Sigmoid colon (tissue), 7 donors: ENCODE results near the gene SPIN1. TPM values are rescaled to one million over a fixed set of nuclear protein-coding genes. Genes with fewer than 3 reads are reported as not detected.

Experiments
- DNase-seq: peaks from one replicate; pipeline ENCODE4 v3.0.0-alpha.2; 2019
- H3K27ac ChIP-seq, 4 donors: fragments of 200-600 bp; sonication (generic); one replicate each; pipeline ENCODE4 v1.5.1; 2016 to 2019; ENCODE audit warnings: mild to moderate bottlenecking in 1 of 4
- H3K27me3 ChIP-seq, 3 donors: fragments of 200-600 bp; sonication (generic); one replicate each; pipeline ENCODE4 v1.5.1; 2019; ENCODE audit warnings: mild to moderate bottlenecking in 1 of 3
- H3K36me3 ChIP-seq, 4 donors: fragments of 200-600 bp; sonication (generic); one replicate each; pipeline ENCODE4 v1.5.1; 2016 to 2019
- H3K4me1 ChIP-seq, 4 donors: fragments of 200-600 bp; sonication (generic); one replicate each; pipeline ENCODE4 v1.5.1; 2017 to 2019
- H3K4me3 ChIP-seq, 4 donors: fragments of 200-600 bp; sonication (generic); one replicate each; pipeline ENCODE4 v1.5.1; 2017 to 2019; ENCODE audit warnings: mild to moderate bottlenecking in 2 of 4, moderate library complexity in 1 of 4
- H3K9me3 ChIP-seq, 4 donors: fragments of 200-600 bp in 3 of 4; sonication (generic) in 3 of 4; one replicate each; pipeline versions ENCODE4 v1.5.1 to v1.6.1; 2013 to 2019
- EP300 ChIP-seq, 4 donors: sonication (generic); formaldehyde crosslinking; IDR thresholded peaks; one replicate each; pipeline ENCODE4 v1.6.1; 2017; ENCODE audit warnings: antibody characterized with exemption in 4 of 4
- POLR2A ChIP-seq, 2 donors: fragments of 450-650 bp; IDR thresholded peaks; one replicate each; pipeline ENCODE4 v1.6.1; 2016; ENCODE audit warnings: antibody characterized with exemption in 2 of 2, mild to moderate bottlenecking in 2 of 2, moderate library complexity in 2 of 2
- POLR2AphosphoS5 ChIP-seq, 4 donors: sonication (generic); formaldehyde crosslinking; IDR thresholded peaks; one replicate each; pipeline ENCODE4 v1.6.1; 2017; ENCODE audit warnings: antibody characterized with exemption in 4 of 4
- WGBS, 2 donors: extraction: QIAGEN DNeasy Blood & Tissue Kit; methylation state at CpG; one replicate each; pipeline ENCODE4 v1.1.7; 2013; 5-methylcytosine and 5-hydroxymethylcytosine counted together
- intact Hi-C: fragments of 100-400 bp; cut with DNase I; formaldehyde crosslinking; loops from one replicate; pipeline ENCODE4 v1.15.1; 2023
- polyA plus RNA-seq, 3 donors: library from polyadenylated mRNA; stranded (reverse); fragments of 200-250 nt; gene quantifications; one replicate each; pipeline ENCODE4 v1.2.3, GENCODE V29; 2013
- total RNA-seq, 4 donors: library from RNA; depleted of rRNA; stranded (reverse); fragments of >200 nt; gene quantifications; one replicate each; pipeline ENCODE4 v1.1.0, GENCODE V29; 2016
- TF ChIP-seq, protein P1 (sequence below), 4 experiments: fragments of 450-650 bp in 3 of 4; fragments of 200-600 bp in 1 of 4; IDR thresholded peaks; one replicate each; pipeline ENCODE4 v1.5.1; 2016 to 2019; ENCODE audit warnings: antibody characterized with exemption in 4 of 4, mild to moderate bottlenecking in 3 of 4, moderate library complexity in 2 of 4
- donor health status: healthy with polysubstance abuse.
- donor health status: Bipolar disorder and iron deficiency.
- donor health status: healthy.

Gene SPIN1
- total and polyA plus RNA-seq, 7 donors: 23.3 to 102 (median 79.2) TPM

DNA sequence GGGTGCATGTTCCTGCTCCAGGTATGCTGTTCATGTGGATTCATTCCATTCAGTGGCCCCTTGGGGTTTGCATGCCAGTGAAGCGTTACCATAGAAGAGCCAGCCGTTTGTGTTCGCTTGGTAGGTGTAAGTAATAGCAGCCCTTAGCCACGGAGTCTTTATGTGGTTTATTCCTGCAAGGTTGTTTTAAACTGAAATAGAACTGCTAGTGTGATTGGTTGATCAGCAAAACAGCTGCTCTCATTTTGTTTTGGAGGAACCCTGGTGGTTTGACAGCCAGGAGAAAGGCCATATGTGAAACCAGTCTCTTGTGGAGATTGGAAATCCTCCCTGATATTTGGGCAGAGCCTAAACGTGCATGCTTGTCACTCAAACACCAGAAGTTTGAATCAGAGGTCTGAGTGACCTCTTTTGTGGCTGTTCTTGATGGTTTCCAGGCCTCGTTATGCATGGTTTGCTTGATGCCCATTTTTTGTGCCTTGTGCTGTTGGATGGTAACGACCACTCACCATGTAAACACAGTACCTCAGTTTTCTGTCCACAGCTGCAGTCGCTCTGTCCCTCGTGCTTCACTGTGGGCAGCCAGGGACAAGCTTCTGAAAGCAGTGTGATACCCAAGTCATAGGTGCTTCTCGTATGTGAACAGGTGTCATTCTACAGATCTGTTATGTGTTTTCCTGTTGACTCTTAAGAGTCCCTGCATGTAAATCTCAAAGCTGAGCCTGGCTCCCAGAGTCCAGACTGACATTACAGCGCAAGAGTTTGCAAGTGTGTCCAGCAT, 88.4 kb downstream of the SPIN1 start:
- Histone ChIP-seq H3K9me3 (no peaks in the 10 kb centered on the region), H3K4me1 (no peaks in the 10 kb centered on the region), H3K36me3 (peaks cover 0 to 21% (median 0%) of the 10 kb centered on the region in 4 donors), H3K4me3 (no peak overlapping the region), H3K27ac (no peak overlapping the region), H3K27me3 (no peaks in the 10 kb centered on the region)
- TF ChIP-seq POLR2A (IDR thresholded peaks at IDR 0.05) (no peak), EP300 (IDR thresholded peaks at IDR 0.05) (no peak), POLR2AphosphoS5 (IDR thresholded peaks at IDR 0.05) (no peak)
- TF ChIP-seq, protein P1, sequence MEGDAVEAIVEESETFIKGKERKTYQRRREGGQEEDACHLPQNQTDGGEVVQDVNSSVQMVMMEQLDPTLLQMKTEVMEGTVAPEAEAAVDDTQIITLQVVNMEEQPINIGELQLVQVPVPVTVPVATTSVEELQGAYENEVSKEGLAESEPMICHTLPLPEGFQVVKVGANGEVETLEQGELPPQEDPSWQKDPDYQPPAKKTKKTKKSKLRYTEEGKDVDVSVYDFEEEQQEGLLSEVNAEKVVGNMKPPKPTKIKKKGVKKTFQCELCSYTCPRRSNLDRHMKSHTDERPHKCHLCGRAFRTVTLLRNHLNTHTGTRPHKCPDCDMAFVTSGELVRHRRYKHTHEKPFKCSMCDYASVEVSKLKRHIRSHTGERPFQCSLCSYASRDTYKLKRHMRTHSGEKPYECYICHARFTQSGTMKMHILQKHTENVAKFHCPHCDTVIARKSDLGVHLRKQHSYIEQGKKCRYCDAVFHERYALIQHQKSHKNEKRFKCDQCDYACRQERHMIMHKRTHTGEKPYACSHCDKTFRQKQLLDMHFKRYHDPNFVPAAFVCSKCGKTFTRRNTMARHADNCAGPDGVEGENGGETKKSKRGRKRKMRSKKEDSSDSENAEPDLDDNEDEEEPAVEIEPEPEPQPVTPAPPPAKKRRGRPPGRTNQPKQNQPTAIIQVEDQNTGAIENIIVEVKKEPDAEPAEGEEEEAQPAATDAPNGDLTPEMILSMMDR (IDR thresholded peaks at IDR 0.05): no peak
- WGBS, 2 donors: 72 to 85% methylated on average over 11 of the region's 11 CpGs
- DNase-seq: no peak
- intact Hi-C loops: no loop called here

DNA sequence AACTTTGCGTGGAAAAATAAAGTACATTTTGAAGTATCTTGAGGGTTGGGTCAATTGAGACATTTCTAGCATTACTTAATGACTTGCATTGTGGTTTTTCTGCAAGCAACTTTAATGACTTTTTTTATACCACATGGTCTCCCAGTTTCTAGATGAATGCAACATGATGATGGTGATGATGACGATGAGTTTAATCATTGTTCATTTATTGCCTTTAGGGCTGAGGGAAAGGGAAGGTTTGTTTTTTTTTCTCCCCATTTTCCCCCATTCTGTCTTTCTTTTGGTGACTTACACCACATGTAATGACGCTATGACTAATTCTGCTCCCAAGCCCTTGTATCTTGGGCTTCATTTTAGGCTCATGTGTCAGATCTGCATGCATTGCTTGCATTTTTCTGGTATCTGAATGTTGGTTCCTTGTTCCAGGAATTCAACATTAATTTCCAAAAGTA, 89.1 kb downstream of the SPIN1 start:
- DNase-seq: no peak
- 81 to 88% methylated on average over 3 of the region's 3 CpGs for WGBS, 2 donors
- intact Hi-C loops: no loop called here
- H3K4me3 ChIP-seq: no peak overlapping the region
- H3K36me3 ChIP-seq: peaks cover 0 to 21% (median 0%) of the 10 kb centered on the region in 4 donors
- H3K27me3 ChIP-seq: no peaks in the 10 kb centered on the region
- no peaks in the 10 kb centered on the region for H3K4me1 ChIP-seq
- no peak for TF ChIP-seq POLR2AphosphoS5 (IDR thresholded peaks at IDR 0.05)
- no peak for TF ChIP-seq EP300 (IDR thresholded peaks at IDR 0.05)
- TF ChIP-seq, protein P1 (IDR thresholded peaks at IDR 0.05): no peak
- TF ChIP-seq POLR2A (IDR thresholded peaks at IDR 0.05): no peak
- no peaks in the 10 kb centered on the region for H3K9me3 ChIP-seq
- H3K27ac ChIP-seq: no peak overlapping the region

DNA sequence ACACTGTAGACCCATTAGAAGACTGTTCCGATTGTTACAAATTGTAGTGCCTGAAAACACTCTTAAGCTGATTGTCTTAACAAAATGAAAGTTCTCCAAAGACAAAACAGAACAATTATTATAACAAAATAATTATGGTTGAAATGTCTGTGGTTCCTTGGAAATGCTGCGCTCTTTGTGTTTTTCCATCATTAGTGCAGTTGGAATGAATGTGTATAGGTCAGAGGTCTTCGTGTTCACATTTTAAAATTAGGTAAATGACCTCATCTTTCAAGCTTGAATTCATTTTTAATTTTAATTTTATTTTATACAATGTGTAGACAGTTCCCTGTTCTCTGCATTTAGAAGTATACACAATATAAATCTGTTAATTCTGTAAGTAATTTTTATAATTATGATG, 90.0 kb downstream of the SPIN1 start:
- Histone ChIP-seq H3K4me3 (no peak overlapping the region), H3K9me3 (no peaks in the 10 kb centered on the region), H3K4me1 (no peaks in the 10 kb centered on the region), H3K36me3 (peaks cover 0 to 21% (median 0%) of the 10 kb centered on the region in 4 donors), H3K27me3 (no peaks in the 10 kb centered on the region), H3K27ac (no peak overlapping the region)
- no peak for TF ChIP-seq POLR2A (IDR thresholded peaks at IDR 0.05)
- TF ChIP-seq, protein P1 (IDR thresholded peaks at IDR 0.05): no peak
- no peak for TF ChIP-seq POLR2AphosphoS5 (IDR thresholded peaks at IDR 0.05)
- TF ChIP-seq EP300 (IDR thresholded peaks at IDR 0.05): no peak
- 92 to 96% methylated on average over 3 of the region's 3 CpGs for WGBS, 2 donors
- no peak for DNase-seq
- intact Hi-C loops: no loop called here

DNA sequence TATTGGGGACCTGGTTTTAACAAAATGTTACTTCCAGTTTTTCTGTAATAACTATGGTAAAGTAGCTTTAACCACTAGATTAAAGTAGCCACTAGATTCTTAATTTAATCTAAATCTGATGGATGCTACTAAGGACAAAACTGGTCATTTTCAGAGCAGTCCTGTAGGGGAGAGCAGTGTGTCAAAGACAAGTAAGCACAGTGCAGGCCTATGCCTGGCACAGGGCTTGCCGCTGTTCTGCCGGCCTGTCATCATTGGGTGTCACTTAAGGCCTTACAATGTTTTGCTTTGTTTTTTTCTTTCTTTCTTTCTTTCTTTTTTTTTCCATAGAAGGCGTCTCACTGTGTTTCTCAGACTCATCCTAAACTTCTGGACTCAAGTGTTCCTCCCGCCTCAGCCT, 93.7 kb downstream of the SPIN1 start:
- H3K27me3 ChIP-seq: no peaks in the 10 kb centered on the region
- H3K4me3 ChIP-seq: no peak overlapping the region
- no peak for DNase-seq
- H3K9me3 ChIP-seq: no peaks in the 10 kb centered on the region
- H3K36me3 ChIP-seq: peaks cover 0 to 11% (median 0%) of the 10 kb centered on the region in 4 donors
- WGBS, 2 donors: 82 to 94% methylated on average over 4 of the region's 4 CpGs
- TF ChIP-seq POLR2A (IDR thresholded peaks at IDR 0.05) (no peak), POLR2AphosphoS5 (IDR thresholded peaks at IDR 0.05) (no peak), EP300 (IDR thresholded peaks at IDR 0.05) (no peak)
- TF ChIP-seq, protein P1 (IDR thresholded peaks at IDR 0.05): no peak
- no peak overlapping the region for H3K27ac ChIP-seq
- intact Hi-C loops: no loop called here
- no peaks in the 10 kb centered on the region for H3K4me1 ChIP-seq
